K562 (cell line): ENCODE measurements around the gene SLC39A11. TPM values are rescaled to one million over a fixed set of nuclear protein-coding genes. Genes with fewer than 3 reads are reported as not detected.

ENCODE experiments used
- polyA plus RNA-seq, 8 experiments: library from polyadenylated mRNA; depleted of rRNA in 4 of 8; stranded (reverse) in 5 of 8; unstranded in 3 of 8; fragments of >200 nt; fragmentation: Nextera tagmentation in 2 of 8; fragmentation: Illumina TruSeq in 1 of 8; extraction: Ambion mirVana in 2 of 8; extraction: Trizol in 1 of 8; gene quantifications; 2 replicates each; pipeline versions ENCODE4 v1.2.1 to v1.2.3, GENCODE V29; 2011 to 2014; ENCODE audit warnings: inconsistent platforms in 1 of 8, missing spikeins in 1 of 8
- total RNA-seq, 7 experiments: library from RNA; depleted of rRNA in 6 of 7; stranded (reverse); fragments of >200 nt in 6 of 7; fragmentation: Illumina TruSeq in 2 of 7; extraction: Trizol in 2 of 7; gene quantifications; 2 replicates each; pipeline versions ENCODE4 v1.2.1 to v1.2.3, GENCODE V29; 2011 to 2021; ENCODE audit warnings: low replicate concordance in 1 of 7
- TF ChIP-seq, protein P1 (sequence below): fragments of 450-650 bp; IDR thresholded peaks from 2 replicates; pipeline ENCODE4 v1.6.1; 2018; ENCODE audit not compliant: partially characterized antibody
- TF ChIP-seq, protein P2 (sequence below): fragments of 450-650 bp; IDR thresholded peaks from 2 replicates; pipeline ENCODE4 v1.6.1; 2017; ENCODE audit warnings: antibody characterized with exemption, mild to moderate bottlenecking

Gene SLC39A11
- total and polyA plus RNA-seq, 9 of the 15 experiments (the other 6 are each of a cell fraction or from before 2014, with no cell fraction given): 10.5 to 26.4 (median 13.4) TPM

DNA sequence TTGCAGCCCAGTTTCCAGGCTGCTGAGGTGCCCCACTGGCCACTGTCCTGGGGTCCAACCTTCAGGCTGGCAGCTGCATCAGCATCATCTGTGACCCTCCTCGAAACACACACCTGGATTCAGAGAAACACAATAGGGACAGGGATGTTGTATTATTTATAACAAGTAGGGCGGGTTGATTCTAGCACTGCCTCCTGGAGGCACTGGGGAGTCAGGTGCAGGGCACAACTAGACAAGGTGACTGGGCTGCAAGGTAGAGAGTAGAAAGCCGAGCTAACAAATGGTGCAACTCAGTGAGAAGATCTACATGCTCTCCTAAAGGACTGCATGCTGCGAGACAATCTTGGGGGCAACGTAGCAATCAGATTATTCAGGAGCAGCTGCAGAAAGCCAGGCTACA is 317.3 kb downstream of the SLC39A11 start (continued):
- TF ChIP-seq, protein P1, sequence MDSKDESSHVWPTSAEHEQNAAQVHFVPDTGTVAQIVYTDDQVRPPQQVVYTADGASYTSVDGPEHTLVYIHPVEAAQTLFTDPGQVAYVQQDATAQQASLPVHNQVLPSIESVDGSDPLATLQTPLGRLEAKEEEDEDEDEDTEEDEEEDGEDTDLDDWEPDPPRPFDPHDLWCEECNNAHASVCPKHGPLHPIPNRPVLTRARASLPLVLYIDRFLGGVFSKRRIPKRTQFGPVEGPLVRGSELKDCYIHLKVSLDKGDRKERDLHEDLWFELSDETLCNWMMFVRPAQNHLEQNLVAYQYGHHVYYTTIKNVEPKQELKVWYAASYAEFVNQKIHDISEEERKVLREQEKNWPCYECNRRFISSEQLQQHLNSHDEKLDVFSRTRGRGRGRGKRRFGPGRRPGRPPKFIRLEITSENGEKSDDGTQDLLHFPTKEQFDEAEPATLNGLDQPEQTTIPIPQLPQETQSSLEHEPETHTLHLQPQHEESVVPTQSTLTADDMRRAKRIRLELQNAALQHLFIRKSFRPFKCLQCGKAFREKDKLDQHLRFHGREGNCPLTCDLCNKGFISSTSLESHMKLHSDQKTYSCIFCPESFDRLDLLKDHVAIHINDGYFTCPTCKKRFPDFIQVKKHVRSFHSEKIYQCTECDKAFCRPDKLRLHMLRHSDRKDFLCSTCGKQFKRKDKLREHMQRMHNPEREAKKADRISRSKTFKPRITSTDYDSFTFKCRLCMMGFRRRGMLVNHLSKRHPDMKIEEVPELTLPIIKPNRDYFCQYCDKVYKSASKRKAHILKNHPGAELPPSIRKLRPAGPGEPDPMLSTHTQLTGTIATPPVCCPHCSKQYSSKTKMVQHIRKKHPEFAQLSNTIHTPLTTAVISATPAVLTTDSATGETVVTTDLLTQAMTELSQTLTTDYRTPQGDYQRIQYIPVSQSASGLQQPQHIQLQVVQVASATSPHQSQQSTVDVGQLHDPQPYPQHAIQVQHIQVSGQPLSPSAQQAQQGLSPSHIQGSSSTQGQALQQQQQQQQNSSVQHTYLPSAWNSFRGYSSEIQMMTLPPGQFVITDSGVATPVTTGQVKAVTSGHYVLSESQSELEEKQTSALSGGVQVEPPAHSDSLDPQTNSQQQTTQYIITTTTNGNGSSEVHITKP: no peak
- TF ChIP-seq, protein P2, sequence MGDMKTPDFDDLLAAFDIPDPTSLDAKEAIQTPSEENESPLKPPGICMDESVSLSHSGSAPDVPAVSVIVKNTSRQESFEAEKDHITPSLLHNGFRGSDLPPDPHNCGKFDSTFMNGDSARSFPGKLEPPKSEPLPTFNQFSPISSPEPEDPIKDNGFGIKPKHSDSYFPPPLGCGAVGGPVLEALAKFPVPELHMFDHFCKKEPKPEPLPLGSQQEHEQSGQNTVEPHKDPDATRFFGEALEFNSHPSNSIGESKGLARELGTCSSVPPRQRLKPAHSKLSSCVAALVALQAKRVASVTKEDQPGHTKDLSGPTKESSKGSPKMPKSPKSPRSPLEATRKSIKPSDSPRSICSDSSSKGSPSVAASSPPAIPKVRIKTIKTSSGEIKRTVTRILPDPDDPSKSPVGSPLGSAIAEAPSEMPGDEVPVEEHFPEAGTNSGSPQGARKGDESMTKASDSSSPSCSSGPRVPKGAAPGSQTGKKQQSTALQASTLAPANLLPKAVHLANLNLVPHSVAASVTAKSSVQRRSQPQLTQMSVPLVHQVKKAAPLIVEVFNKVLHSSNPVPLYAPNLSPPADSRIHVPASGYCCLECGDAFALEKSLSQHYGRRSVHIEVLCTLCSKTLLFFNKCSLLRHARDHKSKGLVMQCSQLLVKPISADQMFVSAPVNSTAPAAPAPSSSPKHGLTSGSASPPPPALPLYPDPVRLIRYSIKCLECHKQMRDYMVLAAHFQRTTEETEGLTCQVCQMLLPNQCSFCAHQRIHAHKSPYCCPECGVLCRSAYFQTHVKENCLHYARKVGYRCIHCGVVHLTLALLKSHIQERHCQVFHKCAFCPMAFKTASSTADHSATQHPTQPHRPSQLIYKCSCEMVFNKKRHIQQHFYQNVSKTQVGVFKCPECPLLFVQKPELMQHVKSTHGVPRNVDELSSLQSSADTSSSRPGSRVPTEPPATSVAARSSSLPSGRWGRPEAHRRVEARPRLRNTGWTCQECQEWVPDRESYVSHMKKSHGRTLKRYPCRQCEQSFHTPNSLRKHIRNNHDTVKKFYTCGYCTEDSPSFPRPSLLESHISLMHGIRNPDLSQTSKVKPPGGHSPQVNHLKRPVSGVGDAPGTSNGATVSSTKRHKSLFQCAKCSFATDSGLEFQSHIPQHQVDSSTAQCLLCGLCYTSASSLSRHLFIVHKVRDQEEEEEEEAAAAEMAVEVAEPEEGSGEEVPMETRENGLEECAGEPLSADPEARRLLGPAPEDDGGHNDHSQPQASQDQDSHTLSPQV: no peak
